Measurements from ENCODE around the gene ACTL7A.
"Not testable (repeated sequence)": the region's sequence is repeated elsewhere in the genome, so short reads cannot be mapped to it uniquely, and the experiment has no call there.

The ACTL7A gene

GRCh38 chr9:108835831-108836230 lies 26.2 kb upstream of the ACTL7A start:
- H3K9ac ChIP-seq (ENCODE audit: low read length in 2 of 2): no peak overlapping the region
- H3K27me3 ChIP-seq (ENCODE audit: control insufficient read depth in 1 of 2, insufficient read depth in 2 of 2, low read length in 2 of 2): no peaks in the 10 kb centered on the region
- H3K36me3 ChIP-seq (ENCODE audit: control insufficient read depth in 2 of 2, insufficient read depth in 2 of 2, low read length in 2 of 2): no peaks in the 10 kb centered on the region
- H3K4me1 ChIP-seq (ENCODE audit: control insufficient read depth, insufficient read depth, low read length): no peaks in the 10 kb centered on the region
- H3K27ac ChIP-seq (ENCODE audit: low read length): no peak overlapping the region
- H3K4me3 ChIP-seq (ENCODE audit: low read length in 2 of 2): no peak overlapping the region
- no peaks in the 10 kb centered on the region for H3K9me3 ChIP-seq (ENCODE audit: control insufficient read depth in 2 of 2, low read length in 2 of 2)

DNA sequence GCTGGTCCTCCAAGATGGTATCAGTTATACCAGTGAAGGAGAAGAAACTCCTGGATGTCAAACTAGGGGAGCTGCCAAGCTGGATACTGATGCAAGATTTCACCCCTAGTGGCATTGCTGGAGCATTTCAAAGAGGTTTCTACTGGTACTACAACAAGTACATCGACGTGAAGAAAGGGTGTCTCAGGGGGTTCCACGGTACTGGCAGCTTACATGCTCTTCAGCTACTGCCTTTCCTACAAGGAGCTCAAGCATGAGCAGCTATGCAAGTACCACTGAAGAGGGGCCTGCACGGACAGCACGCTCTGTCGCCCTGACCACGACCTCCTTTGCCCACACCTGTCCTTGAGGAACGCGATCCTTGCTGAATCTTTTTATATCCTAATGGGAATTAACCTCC lies 25.7 kb upstream of the ACTL7A start:
- Histone ChIP-seq H3K4me3 (ENCODE audit: low read length in 2 of 2) (no peak overlapping the region), H3K4me1 (ENCODE audit: control insufficient read depth, insufficient read depth, low read length) (no peaks in the 10 kb centered on the region), H3K9me3 (ENCODE audit: control insufficient read depth in 2 of 2, low read length in 2 of 2) (no peaks in the 10 kb centered on the region), H3K27ac (ENCODE audit: low read length) (no peak overlapping the region), H3K36me3 (ENCODE audit: control insufficient read depth in 2 of 2, insufficient read depth in 2 of 2, low read length in 2 of 2) (no peaks in the 10 kb centered on the region), H3K9ac (ENCODE audit: low read length in 2 of 2) (no peak overlapping the region), H3K27me3 (ENCODE audit: control insufficient read depth in 1 of 2, insufficient read depth in 2 of 2, low read length in 2 of 2) (no peaks in the 10 kb centered on the region)

- Histone ChIP-seq H3K9me3 (ENCODE audit: control insufficient read depth in 2 of 2, low read length in 2 of 2) (no peaks in the 10 kb centered on the region), H3K4me1 (ENCODE audit: control insufficient read depth, insufficient read depth, low read length) (no peaks in the 10 kb centered on the region), H3K27me3 (ENCODE audit: control insufficient read depth in 1 of 2, insufficient read depth in 2 of 2, low read length in 2 of 2) (no peaks in the 10 kb centered on the region), H3K36me3 (ENCODE audit: control insufficient read depth in 2 of 2, insufficient read depth in 2 of 2, low read length in 2 of 2) (no peaks in the 10 kb centered on the region), H3K4me3 (ENCODE audit: low read length in 2 of 2) (no peak overlapping the region), H3K27ac (ENCODE audit: low read length) (no peak overlapping the region), H3K9ac (ENCODE audit: low read length in 2 of 2) (no peak overlapping the region)
Observed at GRCh38 chr9:108836781-108837180, 25.3 kb upstream of the ACTL7A start.

- Histone ChIP-seq H3K27ac (ENCODE audit: low read length) (no peak overlapping the region), H3K9me3 (ENCODE audit: control insufficient read depth in 2 of 2, low read length in 2 of 2) (no peaks in the 10 kb centered on the region)
Observed at GRCh38 chr9:108837530-108837929, 24.5 kb upstream of the ACTL7A start.

DNA sequence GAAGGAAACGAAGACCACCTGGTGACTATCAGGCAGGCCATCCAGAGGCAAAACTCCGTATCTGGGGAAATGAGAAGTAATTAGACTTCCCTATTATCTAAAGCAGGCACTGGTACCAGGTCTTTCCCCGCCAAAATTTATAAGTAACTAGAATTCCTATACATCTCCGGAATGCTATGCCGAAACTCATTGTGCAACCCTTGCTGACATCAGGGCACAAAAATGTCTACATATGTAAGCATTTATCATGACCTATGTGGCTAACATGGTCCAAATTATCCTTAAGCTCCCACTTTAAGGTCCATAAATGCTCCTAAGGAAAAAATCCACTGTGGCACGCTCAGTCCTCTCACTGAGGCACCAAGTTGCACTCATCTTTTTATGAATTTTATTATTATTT lies 24.0 kb upstream of the ACTL7A start:
- H3K36me3 ChIP-seq (ENCODE audit: control insufficient read depth in 2 of 2, insufficient read depth in 2 of 2, low read length in 2 of 2): no peaks in the 10 kb centered on the region
- no peaks in the 10 kb centered on the region for H3K9me3 ChIP-seq (ENCODE audit: control insufficient read depth in 2 of 2, low read length in 2 of 2)
- no peaks in the 10 kb centered on the region for H3K4me1 ChIP-seq (ENCODE audit: control insufficient read depth, insufficient read depth, low read length)
- no peak overlapping the region for H3K4me3 ChIP-seq (ENCODE audit: low read length in 2 of 2)
- no peak overlapping the region for H3K27ac ChIP-seq (ENCODE audit: low read length)
- no peaks in the 10 kb centered on the region for H3K27me3 ChIP-seq (ENCODE audit: control insufficient read depth in 1 of 2, insufficient read depth in 2 of 2, low read length in 2 of 2)
- no peak overlapping the region for H3K9ac ChIP-seq (ENCODE audit: low read length in 2 of 2)

More at GRCh38 chr9:108837530-108837929, 24.5 kb upstream of the ACTL7A start:
- Histone ChIP-seq H3K4me3 (ENCODE audit: low read length in 2 of 2) (no peak overlapping the region), H3K4me1 (ENCODE audit: control insufficient read depth, insufficient read depth, low read length) (no peaks in the 10 kb centered on the region), H3K36me3 (ENCODE audit: control insufficient read depth in 2 of 2, insufficient read depth in 2 of 2, low read length in 2 of 2) (no peaks in the 10 kb centered on the region), H3K27me3 (ENCODE audit: control insufficient read depth in 1 of 2, insufficient read depth in 2 of 2, low read length in 2 of 2) (no peaks in the 10 kb centered on the region), H3K9ac (ENCODE audit: low read length in 2 of 2) (no peak overlapping the region)

DNA sequence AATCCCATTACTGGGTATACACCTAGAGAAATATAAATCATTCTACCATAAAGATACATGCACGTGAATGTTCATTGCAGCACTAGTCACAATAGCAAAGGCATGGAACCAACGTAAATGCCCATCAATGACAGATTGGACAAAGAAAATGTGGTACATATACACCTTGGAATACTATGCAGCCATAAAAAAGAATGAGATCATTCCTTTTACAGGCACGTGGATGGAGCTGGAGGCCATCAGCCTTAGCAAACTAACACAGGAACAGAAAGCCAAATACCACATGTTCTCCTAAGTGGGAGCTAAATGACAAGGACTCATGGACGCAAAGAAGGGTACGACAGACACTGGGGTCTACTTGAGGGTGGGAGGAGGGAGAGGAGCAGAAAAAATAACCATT lies 22.5 kb upstream of the ACTL7A start:
- H3K27ac ChIP-seq (ENCODE audit: low read length); H3K4me1 ChIP-seq (ENCODE audit: control insufficient read depth, insufficient read depth, low read length); H3K27me3 ChIP-seq (ENCODE audit: control insufficient read depth in 1 of 2, insufficient read depth in 2 of 2, low read length in 2 of 2); H3K9ac ChIP-seq (ENCODE audit: low read length in 2 of 2); H3K9me3 ChIP-seq (ENCODE audit: control insufficient read depth in 2 of 2, low read length in 2 of 2); H3K4me3 ChIP-seq (ENCODE audit: low read length in 2 of 2); H3K36me3 ChIP-seq (ENCODE audit: control insufficient read depth in 2 of 2, insufficient read depth in 2 of 2, low read length in 2 of 2): not testable (repeated sequence)

DNA sequence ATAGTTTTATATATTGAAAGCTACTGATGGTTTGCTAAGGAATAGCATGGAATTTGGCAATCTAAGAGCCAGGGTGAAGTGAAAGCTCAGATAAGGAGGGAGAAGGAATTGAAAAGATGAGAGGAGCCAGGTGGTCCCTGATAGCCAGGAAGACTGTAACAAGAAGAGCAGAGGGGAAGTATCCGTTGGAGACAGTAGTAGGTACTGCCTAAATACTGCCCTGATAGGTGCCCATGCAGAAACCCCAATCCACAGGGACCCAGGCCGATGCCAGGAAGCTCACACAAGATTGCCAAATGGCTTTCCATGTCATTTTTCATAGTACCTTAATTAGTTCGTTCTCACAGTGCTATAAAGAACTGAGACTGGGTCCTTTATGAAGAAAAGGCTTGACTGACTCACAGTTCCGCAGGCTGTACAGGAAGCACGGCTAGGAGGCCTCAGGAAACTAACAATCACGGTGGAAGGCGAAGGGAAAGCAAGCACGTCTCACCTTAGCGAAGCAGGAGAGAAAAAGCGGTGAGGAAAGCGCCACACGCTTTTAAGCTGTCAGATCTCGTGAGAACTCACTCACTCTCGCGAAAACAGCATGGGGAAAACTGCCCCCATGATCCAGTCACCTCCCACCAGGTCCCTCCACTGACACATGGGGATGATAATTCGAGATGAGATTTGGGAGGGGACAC lies 19.3 kb upstream of the ACTL7A start:
- Histone ChIP-seq H3K9ac (ENCODE audit: low read length in 2 of 2) (no peak overlapping the region), H3K9me3 (ENCODE audit: control insufficient read depth in 2 of 2, low read length in 2 of 2) (no peaks in the 10 kb centered on the region), H3K27me3 (ENCODE audit: control insufficient read depth in 1 of 2, insufficient read depth in 2 of 2, low read length in 2 of 2) (no peaks in the 10 kb centered on the region), H3K4me1 (ENCODE audit: control insufficient read depth, insufficient read depth, low read length) (no peaks in the 10 kb centered on the region), H3K36me3 (ENCODE audit: control insufficient read depth in 2 of 2, insufficient read depth in 2 of 2, low read length in 2 of 2) (no peaks in the 10 kb centered on the region), H3K4me3 (ENCODE audit: low read length in 2 of 2) (no peak overlapping the region), H3K27ac (ENCODE audit: low read length) (no peak overlapping the region)

- Histone ChIP-seq H3K9ac (ENCODE audit: low read length in 2 of 2) (no peak overlapping the region), H3K27me3 (ENCODE audit: control insufficient read depth in 1 of 2, insufficient read depth in 2 of 2, low read length in 2 of 2) (no peaks in the 10 kb centered on the region), H3K4me1 (ENCODE audit: control insufficient read depth, insufficient read depth, low read length) (no peaks in the 10 kb centered on the region), H3K36me3 (ENCODE audit: control insufficient read depth in 2 of 2, insufficient read depth in 2 of 2, low read length in 2 of 2) (no peaks in the 10 kb centered on the region), H3K9me3 (ENCODE audit: control insufficient read depth in 2 of 2, low read length in 2 of 2) (no peaks in the 10 kb centered on the region), H3K4me3 (ENCODE audit: low read length in 2 of 2) (no peak overlapping the region), H3K27ac (ENCODE audit: low read length) (no peak overlapping the region)
Observed at GRCh38 chr9:108844391-108844790, 17.7 kb upstream of the ACTL7A start.

- no peaks in the 10 kb centered on the region for H3K9me3 ChIP-seq (ENCODE audit: control insufficient read depth in 2 of 2, low read length in 2 of 2)
- H3K27ac ChIP-seq (ENCODE audit: low read length): no peak overlapping the region
- H3K27me3 ChIP-seq (ENCODE audit: control insufficient read depth in 1 of 2, insufficient read depth in 2 of 2, low read length in 2 of 2): no peaks in the 10 kb centered on the region
- H3K9ac ChIP-seq (ENCODE audit: low read length in 2 of 2): no peak overlapping the region
- H3K4me3 ChIP-seq (ENCODE audit: low read length in 2 of 2): no peak overlapping the region
- H3K4me1 ChIP-seq (ENCODE audit: control insufficient read depth, insufficient read depth, low read length): no peaks in the 10 kb centered on the region
- no peaks in the 10 kb centered on the region for H3K36me3 ChIP-seq (ENCODE audit: control insufficient read depth in 2 of 2, insufficient read depth in 2 of 2, low read length in 2 of 2)
Observed at GRCh38 chr9:108844856-108845255, 17.2 kb upstream of the ACTL7A start.

GRCh38 chr9:108845507-108845906 lies 16.6 kb upstream of the ACTL7A start:
- no peak overlapping the region for H3K27ac ChIP-seq (ENCODE audit: low read length)
- H3K27me3 ChIP-seq (ENCODE audit: control insufficient read depth in 1 of 2, insufficient read depth in 2 of 2, low read length in 2 of 2): no peaks in the 10 kb centered on the region
- no peak overlapping the region for H3K4me3 ChIP-seq (ENCODE audit: low read length in 2 of 2)
- no peaks in the 10 kb centered on the region for H3K4me1 ChIP-seq (ENCODE audit: control insufficient read depth, insufficient read depth, low read length)
- H3K9ac ChIP-seq (ENCODE audit: low read length in 2 of 2): no peak overlapping the region
- H3K9me3 ChIP-seq (ENCODE audit: control insufficient read depth in 2 of 2, low read length in 2 of 2): no peaks in the 10 kb centered on the region
- no peaks in the 10 kb centered on the region for H3K36me3 ChIP-seq (ENCODE audit: control insufficient read depth in 2 of 2, insufficient read depth in 2 of 2, low read length in 2 of 2)

DNA sequence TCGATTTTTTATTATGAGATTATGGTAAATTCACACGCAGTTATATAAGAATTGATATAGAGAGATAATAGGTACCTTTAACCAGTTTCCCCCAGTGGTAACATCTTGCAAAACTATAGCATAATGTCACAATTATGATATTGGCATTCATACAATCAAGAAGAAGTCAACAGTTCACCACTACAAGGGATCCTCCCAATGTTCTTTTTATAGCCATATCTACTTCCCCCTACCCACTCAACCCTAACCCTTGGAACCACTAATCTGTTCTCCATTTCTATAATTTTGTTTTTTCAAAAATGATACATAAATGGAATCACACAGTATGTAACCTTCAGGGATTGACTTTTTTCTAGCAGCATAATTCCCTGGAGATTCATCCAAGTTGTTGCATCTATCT lies 16.1 kb upstream of the ACTL7A start:
- Histone ChIP-seq H3K27ac (ENCODE audit: low read length) (no peak overlapping the region), H3K4me3 (ENCODE audit: low read length in 2 of 2) (no peak overlapping the region), H3K36me3 (ENCODE audit: control insufficient read depth in 2 of 2, insufficient read depth in 2 of 2, low read length in 2 of 2) (no peaks in the 10 kb centered on the region), H3K4me1 (ENCODE audit: control insufficient read depth, insufficient read depth, low read length) (no peaks in the 10 kb centered on the region), H3K9ac (ENCODE audit: low read length in 2 of 2) (no peak overlapping the region), H3K9me3 (ENCODE audit: control insufficient read depth in 2 of 2, low read length in 2 of 2) (no peaks in the 10 kb centered on the region), H3K27me3 (ENCODE audit: control insufficient read depth in 1 of 2, insufficient read depth in 2 of 2, low read length in 2 of 2) (no peaks in the 10 kb centered on the region)
